Measurements from ENCODE around the gene LRP8.

LRP8 gene

GRCh38 chr1:53328009-53328461 lies at the start of gene LRP8:
TSS of gene LRP8 (minus strand) at chr1:53328070. CDS start at chr1:53327912, 158 bp downstream.
- DNase-seq (ENCODE audit: low read depth) = peak; percentile 56

- no peak for DNase-seq (ENCODE audit: low read depth)
Measured at GRCh38 chr1:53377438-53377841, 49.6 kb upstream of the LRP8 start.

- no peak for DNase-seq (ENCODE audit: low read depth)
Measured at GRCh38 chr1:53376742-53377437, 49.0 kb upstream of the LRP8 start.

GRCh38 chr1:53376041-53376461 lies 48.2 kb upstream of the LRP8 start:
- no peak for DNase-seq (ENCODE audit: low read depth)

- DNase-seq (ENCODE audit: low read depth) = no peak
Measured at GRCh38 chr1:53375440-53375839, 47.6 kb upstream of the LRP8 start.

GRCh38 chr1:53373246-53373645 lies 45.4 kb upstream of the LRP8 start:
- no peak for DNase-seq (ENCODE audit: low read depth)

- no peak for DNase-seq (ENCODE audit: low read depth)
Measured at GRCh38 chr1:53372501-53372951, 44.7 kb upstream of the LRP8 start.

GRCh38 chr1:53371851-53372250 lies 44.0 kb upstream of the LRP8 start:
- no peak for DNase-seq (ENCODE audit: low read depth)

GRCh38 chr1:53371121-53371666 lies 43.3 kb upstream of the LRP8 start:
- DNase-seq (ENCODE audit: low read depth) = no peak

- DNase-seq (ENCODE audit: low read depth) = no peak
Measured at GRCh38 chr1:53370369-53370961, 42.6 kb upstream of the LRP8 start.

GRCh38 chr1:53369761-53370160 lies 41.9 kb upstream of the LRP8 start:
- no peak for DNase-seq (ENCODE audit: low read depth)

- no peak for DNase-seq (ENCODE audit: low read depth)
Measured at GRCh38 chr1:53369034-53369750, 41.3 kb upstream of the LRP8 start.

- no peak for DNase-seq (ENCODE audit: low read depth)
Measured at GRCh38 chr1:53368314-53369033, 40.6 kb upstream of the LRP8 start.

- no peak for DNase-seq (ENCODE audit: low read depth)
Measured at GRCh38 chr1:53367503-53368313, 39.8 kb upstream of the LRP8 start.

GRCh38 chr1:53366901-53367502 lies 39.1 kb upstream of the LRP8 start:
- no peak for DNase-seq (ENCODE audit: low read depth)

- no peak for DNase-seq (ENCODE audit: low read depth)
Measured at GRCh38 chr1:53365437-53366063, 37.7 kb upstream of the LRP8 start.

GRCh38 chr1:53362851-53363642 lies 35.2 kb upstream of the LRP8 start:
- no peak for DNase-seq (ENCODE audit: low read depth)

- no peak for DNase-seq (ENCODE audit: low read depth)
Measured at GRCh38 chr1:53362270-53362669, 34.4 kb upstream of the LRP8 start.

- no peak for DNase-seq (ENCODE audit: low read depth)
Measured at GRCh38 chr1:53361541-53361961, 33.7 kb upstream of the LRP8 start.

GRCh38 chr1:53359934-53360276 lies 32.0 kb upstream of the LRP8 start:
- no peak for DNase-seq (ENCODE audit: low read depth)

Measured in stimulated activated CD8-positive, alpha-beta memory T cell treated with anti-CD3 and anti-CD28 coated beads, Interleukin-15, amount 100 ng/mL, for 24 hours (primary cell).